AG04449 (cell line): ENCODE measurements around the gene FIGNL2.

ENCODE experiments used
- CTCF ChIA-PET: fragments of 350-600 bp; formaldehyde crosslinking; extraction: SDS; loops from one replicate; lab custom pipeline; 2021; ENCODE audit warnings: antibody characterized with exemption; lab: Yijun Ruan, JAX
- POLR2A ChIA-PET: fragments of 400-600, 350-600 bp; formaldehyde crosslinking; extraction: SDS; loops from one replicate; lab custom pipeline; 2020; ENCODE audit warnings: antibody characterized with exemption, inconsistent platforms; lab: Yijun Ruan, JAX
- DNase-seq: peaks from one replicate; pipeline ENCODE4 v3.0.0-alpha.2; 2010; ENCODE audit warnings: low read depth, low spot score
- H3K4me3 ChIP-seq: 2 replicates; pipeline ENCODE4 v1.5.1; 2011; ENCODE audit warnings: low read depth, mild to moderate bottlenecking, control low read depth, low read length
- CTCF ChIP-seq: IDR thresholded peaks from one replicate; pipeline ENCODE4 v1.5.1; 2011; ENCODE audit warnings: mild to moderate bottlenecking, moderate library complexity, low read length, control low read depth, inconsistent platforms; ENCODE audit not compliant: insufficient read depth; ENCODE audit errors: missing control alignments

The FIGNL2 gene

DNA sequence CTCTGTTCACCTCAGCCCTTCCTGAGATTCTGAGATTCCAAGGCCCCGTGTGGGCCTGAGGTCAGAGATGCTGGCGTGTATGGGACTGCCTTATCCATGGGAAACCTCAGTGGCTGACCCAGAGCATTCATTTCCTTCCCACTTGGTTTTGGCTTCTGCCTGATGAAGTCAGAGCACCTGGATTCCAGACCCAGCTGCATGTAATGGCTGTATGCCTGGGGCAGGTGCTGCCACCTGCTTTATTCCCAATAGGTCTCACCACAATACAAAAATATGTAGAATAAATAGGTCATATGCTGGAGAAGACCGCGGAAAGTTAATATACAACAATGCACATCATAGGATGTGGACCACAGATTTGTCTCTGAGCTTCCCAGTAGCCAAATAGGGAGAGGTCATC, 25.6 kb downstream of the FIGNL2 start:
- ChIA-PET POLR2A (no interaction called here), CTCF (interaction anchor here (0.7 to 5.3 kb wide), 27 partner anchors 8 to 409 kb away, joined by 3 to 188 read pairs (median 5); partner anchors contain the start of gene SLC4A8)
- no peak for DNase-seq
- no peak for TF ChIP-seq CTCF
- H3K4me3 ChIP-seq, result no peak overlapping the region

- DNase-seq, result no peak
- no peak for TF ChIP-seq CTCF
- POLR2A ChIA-PET, result no interaction called here
- CTCF ChIA-PET, result interaction anchor here (0.7 to 5.3 kb wide), 3 partner anchors 7 to 400 kb away, joined by 3 to 188 read pairs (median 39); partner anchors contain the start of gene SLC4A8
- peak overlapping the region; percentile 68 for H3K4me3 ChIP-seq
These were observed 26.3 kb downstream of the FIGNL2 start for GRCh38 chr12:51822261-51822616.

GRCh38 chr12:51821440-51822260, 26.9 kb downstream of the FIGNL2 start:
- DNase-seq, result no peak
- no peak for TF ChIP-seq CTCF
- peak overlapping the region; percentile 68 for H3K4me3 ChIP-seq
- ChIA-PET CTCF (interaction anchor here (0.9 to 5.3 kb wide), 9 partner anchors 6 to 402 kb away, joined by 3 to 39 read pairs (median 6); a partner anchor contains a TSS), POLR2A (interaction anchor here (1.1 kb wide), 1 partner anchor 230 kb away, joined by 4 read pairs; no protein-coding TSS in a partner anchor)

- CTCF ChIA-PET, result interaction anchor here (0.6 to 2.8 kb wide), 18 partner anchors 11 to 471 kb away, joined by 3 to 23 read pairs (median 4); no protein-coding TSS in a partner anchor
These were observed 27.7 kb downstream of the FIGNL2 start for GRCh38 chr12:51820526-51821439.

More at GRCh38 chr12:51820526-51821439, 27.7 kb downstream of the FIGNL2 start:
- DNase-seq, result no peak
- TF ChIP-seq CTCF, result peak; percentile 44
- H3K4me3 ChIP-seq, result peak overlapping the region; percentile 68
- POLR2A ChIA-PET, result interaction anchor here (0.8 to 1.3 kb wide), 3 partner anchors 11 to 229 kb away, joined by 3 to 6 read pairs (median 4); no protein-coding TSS in a partner anchor
